Lower lobe of right lung (tissue), 2 donors: ENCODE measurements around the gene WDR90. TPM values are rescaled to one million over a fixed set of nuclear protein-coding genes. Genes with fewer than 3 reads are reported as not detected.

ENCODE experiments used
- ATAC-seq, 2 donors: fragments of 200-7000 bp; cut with Tn5 transposase; one replicate each; pipeline ENCODE4 v1.9.1; 2020 to 2022; ENCODE audit warnings: mild to moderate bottlenecking in 2 of 2, moderate library complexity in 2 of 2
- DNase-seq: peaks from one replicate; pipeline ENCODE4 v3.0.0-alpha.2; 2020
- H3K27ac ChIP-seq: fragments of 200-600 bp; one replicate; pipeline ENCODE4 v1.8.0; 2022
- H3K27me3 ChIP-seq: fragments of 200-600 bp; one replicate; pipeline ENCODE4 v1.8.0; 2022; ENCODE audit warnings: low read depth
- H3K36me3 ChIP-seq: fragments of 200-600 bp; one replicate; pipeline ENCODE4 v1.8.0; 2022; ENCODE audit warnings: mild to moderate bottlenecking
- H3K4me1 ChIP-seq: fragments of 200-600 bp; one replicate; pipeline ENCODE4 v1.8.0; 2022
- H3K4me3 ChIP-seq: fragments of 200-600 bp; one replicate; pipeline ENCODE4 v1.8.0; 2022; ENCODE audit warnings: mild to moderate bottlenecking
- H3K9me3 ChIP-seq: fragments of 200-600 bp; one replicate; pipeline ENCODE4 v1.8.0; 2022
- CTCF ChIP-seq: fragments of 200-600 bp; IDR thresholded peaks from one replicate; pipeline ENCODE4 v1.8.0; 2022; ENCODE audit warnings: antibody characterized with exemption, mild to moderate bottlenecking
- intact Hi-C: fragments of 100-400 bp; cut with DNase I; formaldehyde crosslinking; loops from one replicate; pipeline ENCODE4 v1.11.0; 2022
- total RNA-seq: library from RNA; stranded (reverse); fragmentation: NEBNext Ultra II Directional; extraction: Animal tissue kit (Norgen Biotek cat#: 25700); gene quantifications from one replicate; pipeline ENCODE4 v1.2.1, GENCODE V29; 2021
- donor health status: DM: no; HTN: yes; CAD: no; lungs with severe emphysema.

The WDR90 gene
- total RNA-seq, 1 donor from 2014 or later: 31.4 TPM

GRCh38 chr16:627454-628239 is 21.5 kb upstream of the WDR90 start:
- Histone ChIP-seq H3K27me3 (no peaks in the 10 kb centered on the region), H3K36me3 (peaks cover 45% of the 10 kb centered on the region), H3K27ac (peak overlapping the region; percentile 64), H3K4me1 (peaks cover 45% of the 10 kb centered on the region), H3K9me3 (no peaks in the 10 kb centered on the region), H3K4me3 (no peak overlapping the region)
- peak; percentile 77 to 79 for ATAC-seq
- DNase-seq: peak; percentile 88
- intact Hi-C loops: no loop called here
- TF ChIP-seq CTCF: no peak

- TF ChIP-seq CTCF: no peak
- DNase-seq (no peak), ATAC-seq (no peak)
- Histone ChIP-seq H3K9me3 (no peaks in the 10 kb centered on the region), H3K4me3 (no peak overlapping the region), H3K36me3 (peaks cover 50% of the 10 kb centered on the region), H3K27ac (peak overlapping the region; percentile 64), H3K27me3 (no peaks in the 10 kb centered on the region), H3K4me1 (peaks cover 43% of the 10 kb centered on the region)
- intact Hi-C loops: no loop called here
Measured at GRCh38 chr16:628321-629061, 20.7 kb upstream of the WDR90 start.

GRCh38 chr16:629185-629832 is 19.9 kb upstream of the WDR90 start:
- H3K4me1 ChIP-seq: peaks cover 43% of the 10 kb centered on the region
- TF ChIP-seq CTCF: no peak
- H3K36me3 ChIP-seq: peaks cover 50% of the 10 kb centered on the region
- H3K27ac ChIP-seq: peak overlapping the region; percentile 68
- H3K27me3 ChIP-seq: no peaks in the 10 kb centered on the region
- intact Hi-C loops: no loop called here
- no peak for ATAC-seq
- no peaks in the 10 kb centered on the region for H3K9me3 ChIP-seq
- H3K4me3 ChIP-seq: no peak overlapping the region
- no peak for DNase-seq

GRCh38 chr16:629833-630248 is 19.3 kb upstream of the WDR90 start:
- no peaks in the 10 kb centered on the region for H3K9me3 ChIP-seq
- peak in 1 of 2 donors; percentile 1 for ATAC-seq

More at GRCh38 chr16:629833-630248, 19.3 kb upstream of the WDR90 start:
- Histone ChIP-seq H3K4me3 (peak overlapping the region; percentile 8), H3K36me3 (peaks cover 48% of the 10 kb centered on the region), H3K27me3 (no peaks in the 10 kb centered on the region), H3K27ac (peak overlapping the region; percentile 68), H3K4me1 (peaks cover 46% of the 10 kb centered on the region)
- no peak for DNase-seq
- TF ChIP-seq CTCF: no peak
- intact Hi-C loops: no loop called here
